Measurements from ENCODE around the gene MSLN.

DNA sequence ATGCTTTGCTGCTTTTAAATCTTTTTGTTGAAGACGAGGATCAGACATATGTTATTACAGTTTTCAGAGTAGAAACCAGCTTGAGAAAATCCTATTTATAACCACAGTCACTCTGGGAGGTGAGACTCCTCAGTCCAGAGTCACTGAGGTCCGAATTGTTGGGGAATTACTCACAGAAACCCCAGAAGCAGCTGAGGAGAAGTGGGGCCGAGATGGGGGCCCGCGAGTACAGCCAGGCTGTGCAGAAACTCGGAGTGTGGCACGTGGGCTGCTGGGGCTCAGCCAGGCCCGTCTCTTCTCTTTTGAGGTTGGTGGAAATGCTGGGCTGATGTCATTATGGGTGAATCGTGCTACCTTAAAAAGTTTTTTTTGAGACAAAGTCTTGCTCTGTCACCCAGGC lies 54.4 kb downstream of the MSLN start:
- TF ChIP-seq FOXP2 (optimal IDR thresholded peaks at IDR 0.05; ENCODE audit: control extremely low read depth, extremely low read length, insufficient read depth) (no peak), POLR2AphosphoS5 (IDR thresholded peaks at IDR 0.05; ENCODE audit: borderline replicate concordance, low read depth, low read length) (no peak)
